Heart left ventricle (tissue), 16 donors: ENCODE measurements around the gene GNAO1. TPM values are rescaled to one million over a fixed set of nuclear protein-coding genes. Genes with fewer than 3 reads are reported as not detected.
A peak's percentile ranks its signal among the peaks of the same experiment; 100 is the strongest.

Source experiments
- ATAC-seq, 4 donors: fragments of 200-7000 bp; cut with Tn5 transposase; one replicate each; pipeline ENCODE4 v1.9.1; 2020 to 2022; ENCODE audit warnings: moderate library complexity in 4 of 4, mild to moderate bottlenecking in 3 of 4, moderate number of reproducible peaks in 1 of 4
- DNase-seq, 5 donors: peaks; one replicate each; pipeline ENCODE4 v3.0.0-alpha.2; 2020
- H3K27ac ChIP-seq, 12 donors: fragments of 200-600 bp; sonication (generic) in 4 of 12; one replicate each; pipeline versions ENCODE4 v1.5.0 to v1.8.0; 2016 to 2022; ENCODE audit warnings: mild to moderate bottlenecking in 2 of 12
- H3K27me3 ChIP-seq, 9 donors: fragments of 200-600 bp; sonication (generic) in 2 of 9; one replicate each; pipeline versions ENCODE4 v1.5.1 to v1.8.0; 2016 to 2022; ENCODE audit warnings: mild to moderate bottlenecking in 3 of 9
- H3K36me3 ChIP-seq, 9 donors: fragments of 200-600 bp; sonication (generic) in 2 of 9; one replicate each; pipeline versions ENCODE4 v1.5.0 to v1.8.0; 2018 to 2022; ENCODE audit warnings: mild to moderate bottlenecking in 2 of 9
- H3K4me1 ChIP-seq, 12 donors: fragments of 200-600 bp; sonication (generic) in 4 of 12; one replicate each; pipeline versions ENCODE4 v1.5.0 to v1.8.0; 2016 to 2022; ENCODE audit warnings: mild to moderate bottlenecking in 3 of 12
- H3K4me3 ChIP-seq, 12 donors: fragments of 200-600 bp; sonication (generic) in 4 of 12; one replicate each; pipeline versions ENCODE4 v1.5.0 to v1.8.0; 2017 to 2022; ENCODE audit warnings: mild to moderate bottlenecking in 9 of 12, moderate library complexity in 4 of 12
- H3K9me3 ChIP-seq, 12 donors: fragments of 200-600 bp; sonication (generic) in 4 of 12; one replicate each; pipeline versions ENCODE4 v1.5.0 to v1.8.0; 2016 to 2022; ENCODE audit warnings: mild to moderate bottlenecking in 1 of 12
- CTCF ChIP-seq, 12 donors: fragments of 200-600 bp; sonication (generic) in 4 of 12; IDR thresholded peaks; one replicate each; pipeline versions ENCODE4 v1.5.0 to v1.8.0; 2018 to 2022; ENCODE audit warnings: antibody characterized with exemption in 12 of 12, mild to moderate bottlenecking in 5 of 12
- POLR2A ChIP-seq, 2 donors: fragments of 450-650 bp; IDR thresholded peaks; one replicate each; pipeline ENCODE4 v1.6.1; 2017; ENCODE audit warnings: antibody characterized with exemption in 2 of 2, mild to moderate bottlenecking in 2 of 2, moderate library complexity in 2 of 2
- WGBS, 4 donors: extraction: QIAGEN DNeasy Blood & Tissue Kit in 2 of 4; methylation state at CpG; one replicate each; pipeline versions ENCODE4 v1.1.5 to v1.1.7; 2013 to 2018; 5-methylcytosine and 5-hydroxymethylcytosine counted together
- intact Hi-C, 10 donors: fragments of 100-400 bp; cut with DNase I; formaldehyde crosslinking; loops; one replicate each; pipeline versions ENCODE4 v1.11.1 to v1.14.2; 2022
- polyA plus RNA-seq, 2 donors: library from polyadenylated mRNA; stranded (reverse); fragments of 200-250 nt; gene quantifications; one replicate each; pipeline ENCODE4 v1.2.3, GENCODE V29; 2013
- total RNA-seq, 9 donors: library from RNA; depleted of rRNA in 2 of 9; stranded (reverse); fragments of >200 nt in 2 of 9; fragmentation: NEBNext Ultra II Directional in 3 of 9; extraction: Animal tissue kit (Norgen Biotek cat#: 25700) in 3 of 9; gene quantifications; one replicate each; pipeline versions ENCODE4 v1.1.0 to v1.2.4, GENCODE V29; 2016 to 2023
- donor health status: ischemic (EF 13 %, LVEDD 7.1; RV severe dilation, severe dysfunction).
- donor health status: healthy with polysubstance abuse.
- donor health status: DM: no; HTN: yes; CAD: no.
- donor health status: DM: no; HTN: no; CAD: no.
- donor health status: ischemic (EF 25% LVEDD 6.9; RV normal size, moderate dysfunction).
- donor health status: ischemic (EF 25% LVEDD 5.7; RV mildly dilated, moderate dysfunction).
- donor health status: healthy.
- donor health status: DM: yes; HTN: yes; CAD: no.
- donor health status: ischemic (EF 35%, LVEDD 5.7; RV mildly dilated, moderate dysfunction).
- donor health status: nonischemic (EF 11% LVEDD 7.7; RV severe dilation, severe dysfunction).
- donor health status: DM: yes; HTN: yes; CAD: no.
- donor health status: PGD.
- donor health status: ischemic (EF 29% LVEDD 5.4; RV normal size, mild dysfunction).
- donor health status: nonischemic (EF 23%, LVEDD 6.1; RV moderate dilation, normal function).

Gene GNAO1
- total and polyA plus RNA-seq, 11 donors = 1.4 to 26.8 (median 12.0) TPM

DNA sequence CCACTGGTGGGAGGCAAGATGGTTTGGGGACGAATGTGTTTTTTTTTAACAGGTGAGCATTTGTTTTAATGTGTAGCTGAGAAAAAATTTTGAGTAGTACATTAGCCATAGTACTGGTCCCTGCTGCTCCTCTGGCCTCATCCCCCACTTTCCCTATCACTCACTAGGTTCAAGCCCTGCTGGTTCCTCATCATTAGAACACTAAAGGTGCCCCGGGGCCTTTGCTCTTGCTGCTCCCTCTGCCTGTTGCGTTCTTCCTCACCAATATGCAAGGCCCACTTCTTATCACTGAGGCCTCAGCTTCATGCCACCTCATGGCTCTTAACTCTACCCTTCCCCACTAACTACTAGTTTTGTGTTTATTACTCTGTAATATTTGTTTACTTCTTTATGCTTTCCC, 74.5 kb downstream of the GNAO1 start:
- 90 to 97% (median 95%) methylated on average over 3 of the region's 3 CpGs for WGBS, 4 donors
- no peak for DNase-seq
- intact Hi-C loops = no loop called here
- TF ChIP-seq CTCF (IDR thresholded peaks at IDR 0.05) (no peak), POLR2A (IDR thresholded peaks at IDR 0.05) (no peak)
- peak overlapping the region in 2 of 12 donors; percentile 18 to 89 for H3K27ac ChIP-seq
- H3K9me3 ChIP-seq = no peaks in the 10 kb centered on the region
- no peak overlapping the region for H3K4me3 ChIP-seq
- H3K4me1 ChIP-seq = peaks cover 0 to 46% (median 22%) of the 10 kb centered on the region in 12 donors
- H3K27me3 ChIP-seq = no peaks in the 10 kb centered on the region
- no peak for ATAC-seq
- H3K36me3 ChIP-seq = no peaks in the 10 kb centered on the region

- H3K27ac ChIP-seq = peak overlapping the region in 1 of 12 donors; percentile 89
- H3K4me1 ChIP-seq = peaks cover 0 to 45% (median 22%) of the 10 kb centered on the region in 12 donors
- no peaks in the 10 kb centered on the region for H3K27me3 ChIP-seq
- DNase-seq (no peak), ATAC-seq (no peak)
- H3K4me3 ChIP-seq = no peak overlapping the region
- TF ChIP-seq POLR2A (IDR thresholded peaks at IDR 0.05) (no peak), CTCF (IDR thresholded peaks at IDR 0.05) (no peak)
- no peaks in the 10 kb centered on the region for H3K9me3 ChIP-seq
- no peaks in the 10 kb centered on the region for H3K36me3 ChIP-seq
- intact Hi-C loops = no loop called here
- 87 to 95% (median 90%) methylated on average over 14 to 17 of the region's 17 CpGs for WGBS, 4 donors
Observed at GRCh38 chr16:56266641-56267607, 75.6 kb downstream of the GNAO1 start.

DNA sequence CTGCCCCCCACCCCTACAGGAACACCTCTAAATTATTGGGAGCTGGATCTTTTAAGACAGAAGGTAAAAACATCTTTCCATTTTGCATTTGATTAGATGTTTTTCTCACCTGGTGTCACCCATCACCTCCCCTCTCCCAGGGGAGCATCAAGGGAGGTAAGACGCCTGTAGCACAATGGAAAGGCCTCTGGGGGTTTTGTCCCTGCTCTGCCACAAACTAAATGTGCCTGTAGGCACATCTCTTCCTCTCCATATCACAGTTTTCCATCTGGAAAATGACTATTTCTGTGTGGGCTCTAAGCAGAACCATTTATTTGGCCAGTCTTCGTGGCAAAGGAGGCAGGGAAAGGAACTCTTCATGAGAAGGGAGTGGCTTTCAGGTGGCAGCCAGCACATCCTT, 76.6 kb downstream of the GNAO1 start:
- intact Hi-C loops = no loop called here
- Histone ChIP-seq H3K9me3 (no peaks in the 10 kb centered on the region), H3K27me3 (no peaks in the 10 kb centered on the region), H3K4me3 (no peak overlapping the region), H3K27ac (peak overlapping the region in 1 of 12 donors; percentile 89), H3K36me3 (no peaks in the 10 kb centered on the region), H3K4me1 (peaks cover 0 to 36% (median 22%) of the 10 kb centered on the region in 12 donors)
- no peak for DNase-seq
- no peak for TF ChIP-seq POLR2A (IDR thresholded peaks at IDR 0.05)
- WGBS, 4 donors = 70 to 91% (median 83%) methylated on average over 2 of the region's 2 CpGs
- no peak for ATAC-seq

DNA sequence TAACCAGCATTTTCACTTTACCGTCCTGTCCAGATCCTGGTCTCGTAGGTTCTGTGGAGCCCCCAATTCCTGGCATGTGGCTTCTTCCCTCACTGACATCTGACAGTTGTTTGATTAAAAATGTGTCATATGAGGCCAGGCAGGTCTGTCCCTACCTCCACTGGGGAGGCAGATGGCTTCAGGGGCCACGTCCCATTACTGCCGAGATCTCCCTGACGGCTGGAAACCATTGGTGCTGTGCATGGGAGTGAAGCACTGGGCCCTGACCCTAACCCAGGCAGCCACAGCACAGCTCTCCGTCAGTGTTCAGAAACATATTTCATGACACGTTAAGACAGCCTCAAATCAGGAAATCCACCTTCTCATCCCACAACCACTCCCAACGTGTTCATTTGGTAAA, 77.5 kb downstream of the GNAO1 start:
- H3K9me3 ChIP-seq = no peaks in the 10 kb centered on the region
- H3K4me3 ChIP-seq = no peak overlapping the region
- no peak for DNase-seq
- peak overlapping the region in 4 of 12 donors; percentile 54 to 89 (median 70) for H3K27ac ChIP-seq
- H3K4me1 ChIP-seq = peaks cover 0 to 29% (median 20%) of the 10 kb centered on the region in 12 donors
- TF ChIP-seq POLR2A (IDR thresholded peaks at IDR 0.05) (no peak), CTCF (IDR thresholded peaks at IDR 0.05) (no peak)
- H3K27me3 ChIP-seq = no peaks in the 10 kb centered on the region
- WGBS, 4 donors = 84 to 91% (median 86%) methylated on average over 8 of the region's 8 CpGs
- no peaks in the 10 kb centered on the region for H3K36me3 ChIP-seq
- ATAC-seq = no peak
- intact Hi-C loops = no loop called here
